Spinal cord (tissue), 10 donors: Measurements from ENCODE around the gene KDM2B. TPM values are rescaled to one million over a fixed set of nuclear protein-coding genes. Genes with fewer than 3 reads are reported as not detected.

Source experiments
- DNase-seq, 6 donors: peaks; one replicate each; pipeline versions ENCODE4 v3.0.0 to v3.0.0-alpha.2; 2013 to 2015; ENCODE audit warnings: low spot score in 6 of 6, low read depth in 4 of 6
- H3K27ac ChIP-seq: one replicate; pipeline ENCODE4 v1.5.1; 2013; ENCODE audit warnings: low read depth, low read length, control low read depth
- H3K27me3 ChIP-seq: one replicate; pipeline ENCODE4 v1.6.1; 2013; ENCODE audit warnings: low read length; ENCODE audit not compliant: control insufficient read depth, insufficient read depth
- H3K36me3 ChIP-seq: one replicate; pipeline ENCODE4 v1.6.1; 2013; ENCODE audit warnings: low read length; ENCODE audit not compliant: control insufficient read depth, insufficient read depth
- H3K4me1 ChIP-seq: one replicate; pipeline ENCODE4 v1.6.1; 2013; ENCODE audit warnings: low read length; ENCODE audit not compliant: control insufficient read depth, insufficient read depth
- H3K4me3 ChIP-seq: one replicate; pipeline ENCODE4 v1.5.1; 2013; ENCODE audit warnings: low read depth, low read length, control low read depth
- H3K9me3 ChIP-seq: one replicate; pipeline ENCODE4 v1.6.1; 2013; ENCODE audit warnings: low read length; ENCODE audit not compliant: control insufficient read depth, insufficient read depth
- whole genome bisulfite sequencing: methylation state at CpG from one replicate; pipeline ENCODE4 v1.1.5; 2013; ENCODE audit warnings: missing lambda C conversion rate; ENCODE audit not compliant: insufficient coverage; 5-methylcytosine and 5-hydroxymethylcytosine counted together
- polyA plus RNA-seq, 2 donors: library from polyadenylated mRNA; unstranded; fragments of 120-200 nt; gene quantifications; one replicate each; pipeline ENCODE4 v1.2.1, GENCODE V29; 2013; ENCODE audit not compliant: insufficient read length in 2 of 2
- total RNA-seq, 2 donors: library from RNA; depleted of rRNA in 1 of 2; stranded (reverse); fragments of 120-200 nt in 1 of 2; fragments of >200 nt in 1 of 2; gene quantifications; one replicate each; pipeline versions ENCODE4 v1.2.3 to v1.2.4, GENCODE V29; 2013 to 2014
- donor health status: healthy.

KDM2B gene
- total and polyA plus RNA-seq, 4 donors: 26.8 to 58.3 (median 43.8) TPM

GRCh38 chr12:121428883-121429282 lies 151.9 kb downstream of the KDM2B start:
- no peak for DNase-seq
- peaks cover 70% of the 10 kb centered on the region for H3K36me3 ChIP-seq
- no peaks in the 10 kb centered on the region for H3K4me1 ChIP-seq
- no peaks in the 10 kb centered on the region for H3K9me3 ChIP-seq
- 97% methylated on average over 4 of the region's 6 CpGs for WGBS
- H3K27ac ChIP-seq: no peak overlapping the region
- no peaks in the 10 kb centered on the region for H3K27me3 ChIP-seq
- H3K4me3 ChIP-seq: no peak overlapping the region

GRCh38 chr12:121427556-121428050 lies 153.2 kb downstream of the KDM2B start:
- H3K4me3 ChIP-seq: no peak overlapping the region
- WGBS: no CpG with 5 or more reads among the region's 2 CpGs
- H3K9me3 ChIP-seq: no peaks in the 10 kb centered on the region
- peaks cover 70% of the 10 kb centered on the region for H3K36me3 ChIP-seq
- no peaks in the 10 kb centered on the region for H3K27me3 ChIP-seq
- no peak for DNase-seq
- H3K27ac ChIP-seq: no peak overlapping the region
- H3K4me1 ChIP-seq: no peaks in the 10 kb centered on the region

- no peaks in the 10 kb centered on the region for H3K27me3 ChIP-seq
- no peaks in the 10 kb centered on the region for H3K9me3 ChIP-seq
- H3K4me1 ChIP-seq: no peaks in the 10 kb centered on the region
- peaks cover 58% of the 10 kb centered on the region for H3K36me3 ChIP-seq
- 100% methylated on average over 1 of the region's 1 CpG for WGBS
- no peak overlapping the region for H3K4me3 ChIP-seq
- no peak for DNase-seq
- H3K27ac ChIP-seq: no peak overlapping the region
Observed at GRCh38 chr12:121424624-121424975, 156.2 kb downstream of the KDM2B start.

GRCh38 chr12:121423682-121424623 lies 156.9 kb downstream of the KDM2B start:
- Histone ChIP-seq H3K27ac (no peak overlapping the region), H3K4me3 (no peak overlapping the region), H3K9me3 (no peaks in the 10 kb centered on the region), H3K36me3 (peaks cover 57% of the 10 kb centered on the region), H3K27me3 (no peaks in the 10 kb centered on the region), H3K4me1 (no peaks in the 10 kb centered on the region)
- 95% methylated on average over 11 of the region's 13 CpGs for WGBS
- DNase-seq: no peak

GRCh38 chr12:121423253-121423652 lies 157.6 kb downstream of the KDM2B start:
- Histone ChIP-seq H3K4me1 (no peaks in the 10 kb centered on the region), H3K36me3 (peaks cover 51% of the 10 kb centered on the region), H3K27ac (no peak overlapping the region), H3K9me3 (no peaks in the 10 kb centered on the region), H3K27me3 (no peaks in the 10 kb centered on the region), H3K4me3 (no peak overlapping the region)
- over 99% methylated on average over 11 of the region's 14 CpGs for WGBS
- no peak for DNase-seq

GRCh38 chr12:121420109-121420508 lies 160.7 kb downstream of the KDM2B start:
- Histone ChIP-seq H3K9me3 (no peaks in the 10 kb centered on the region), H3K36me3 (peaks cover 34% of the 10 kb centered on the region), H3K4me1 (no peaks in the 10 kb centered on the region), H3K27ac (no peak overlapping the region), H3K27me3 (no peaks in the 10 kb centered on the region), H3K4me3 (no peak overlapping the region)
- no peak for DNase-seq
- WGBS: 87% methylated on average over 6 of the region's 6 CpGs

GRCh38 chr12:121417847-121418246 lies 163.0 kb downstream of the KDM2B start:
- WGBS: 80% methylated on average over 2 of the region's 6 CpGs
- H3K4me1 ChIP-seq: no peaks in the 10 kb centered on the region
- no peaks in the 10 kb centered on the region for H3K9me3 ChIP-seq
- no peak overlapping the region for H3K27ac ChIP-seq
- no peak for DNase-seq
- H3K27me3 ChIP-seq: no peaks in the 10 kb centered on the region
- H3K4me3 ChIP-seq: no peak overlapping the region
- peaks cover 22% of the 10 kb centered on the region for H3K36me3 ChIP-seq

- DNase-seq: no peak
- Histone ChIP-seq H3K27ac (no peak overlapping the region), H3K36me3 (peaks cover 13% of the 10 kb centered on the region), H3K9me3 (no peaks in the 10 kb centered on the region), H3K27me3 (no peaks in the 10 kb centered on the region), H3K4me3 (no peak overlapping the region), H3K4me1 (no peaks in the 10 kb centered on the region)
- WGBS: no CpG with 5 or more reads among the region's 1 CpG
Observed at GRCh38 chr12:121413917-121414316, 166.9 kb downstream of the KDM2B start.

- H3K27ac ChIP-seq: no peak overlapping the region
- H3K27me3 ChIP-seq: no peaks in the 10 kb centered on the region
- no peaks in the 10 kb centered on the region for H3K4me1 ChIP-seq
- no peaks in the 10 kb centered on the region for H3K9me3 ChIP-seq
- H3K36me3 ChIP-seq: peaks cover 12% of the 10 kb centered on the region
- DNase-seq: no peak
- no peak overlapping the region for H3K4me3 ChIP-seq
- WGBS: no CpG with 5 or more reads among the region's 2 CpGs
Observed at GRCh38 chr12:121405211-121405610, 175.6 kb downstream of the KDM2B start.

GRCh38 chr12:121404734-121405133 lies 176.1 kb downstream of the KDM2B start:
- H3K27ac ChIP-seq: no peak overlapping the region
- no peaks in the 10 kb centered on the region for H3K27me3 ChIP-seq
- no peak overlapping the region for H3K4me3 ChIP-seq
- no CpG with 5 or more reads among the region's 1 CpG for WGBS
- peaks cover 12% of the 10 kb centered on the region for H3K36me3 ChIP-seq
- no peaks in the 10 kb centered on the region for H3K9me3 ChIP-seq
- peak in 3 of 6 donors; percentile 6 to 47 (median 37) for DNase-seq
- no peaks in the 10 kb centered on the region for H3K4me1 ChIP-seq
